Chondrocyte (in vitro differentiated cells): ENCODE data around the gene KPNA3. TPM values are rescaled to one million over a fixed set of nuclear protein-coding genes. Genes with fewer than 3 reads are reported as not detected.
A peak's percentile ranks its signal among the peaks of the same experiment; 100 is the strongest.

ENCODE experiments used
- DNase-seq: peaks from one replicate; pipeline ENCODE4 v3.0.0; 2021; ENCODE audit warnings: mixed read lengths, low spot score
- H3K27ac Mint-ChIP-seq: one replicate; pipeline ENCODE4 v1.8.0; 2021; ENCODE audit warnings: mild to moderate bottlenecking, moderate library complexity, mixed read lengths; ENCODE audit not compliant: unreplicated experiment
- H3K27me3 Mint-ChIP-seq: 2 replicates; pipeline ENCODE4 v1.8.0; 2021; ENCODE audit warnings: low read depth, mixed read lengths
- H3K36me3 Mint-ChIP-seq: 2 replicates; pipeline ENCODE4 v1.8.0; 2021; ENCODE audit warnings: low read depth, mixed read lengths
- H3K4me1 Mint-ChIP-seq: 2 replicates; pipeline ENCODE4 v1.8.0; 2021; ENCODE audit warnings: low read depth, mild to moderate bottlenecking, mixed read lengths
- H3K4me3 Mint-ChIP-seq: one replicate; pipeline ENCODE4 v1.8.0; 2021; ENCODE audit warnings: mild to moderate bottlenecking, moderate library complexity, mixed read lengths; ENCODE audit not compliant: unreplicated experiment
- H3K9me3 Mint-ChIP-seq: 2 replicates; pipeline ENCODE4 v1.8.0; 2021; ENCODE audit warnings: low read depth, mixed read lengths
- long read RNA-seq: library from polyadenylated mRNA; stranded (forward); transcript quantifications from one replicate; pipeline ENCODE4 v2.0.0, GENCODE V29; 2021
- total RNA-seq: library from RNA; stranded (reverse); gene quantifications from 3 replicates; pipeline ENCODE4 v1.2.1, GENCODE V29; 2021
- TF ChIP-seq, protein P1 (sequence below): fragments of 200-600 bp; sonication (generic); IDR thresholded peaks from 2 replicates; pipeline ENCODE4 v1.5.0; 2021; ENCODE audit warnings: antibody characterized with exemption, mild to moderate bottlenecking, moderate library complexity

KPNA3 gene, protein sequence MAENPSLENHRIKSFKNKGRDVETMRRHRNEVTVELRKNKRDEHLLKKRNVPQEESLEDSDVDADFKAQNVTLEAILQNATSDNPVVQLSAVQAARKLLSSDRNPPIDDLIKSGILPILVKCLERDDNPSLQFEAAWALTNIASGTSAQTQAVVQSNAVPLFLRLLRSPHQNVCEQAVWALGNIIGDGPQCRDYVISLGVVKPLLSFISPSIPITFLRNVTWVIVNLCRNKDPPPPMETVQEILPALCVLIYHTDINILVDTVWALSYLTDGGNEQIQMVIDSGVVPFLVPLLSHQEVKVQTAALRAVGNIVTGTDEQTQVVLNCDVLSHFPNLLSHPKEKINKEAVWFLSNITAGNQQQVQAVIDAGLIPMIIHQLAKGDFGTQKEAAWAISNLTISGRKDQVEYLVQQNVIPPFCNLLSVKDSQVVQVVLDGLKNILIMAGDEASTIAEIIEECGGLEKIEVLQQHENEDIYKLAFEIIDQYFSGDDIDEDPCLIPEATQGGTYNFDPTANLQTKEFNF
- 51.2 to 54.6 TPM (median 54.1 TPM) in 3 replicates for total RNA-seq
- long read RNA-seq, full-length matches to known transcripts = 89 of 103 reads
- long read RNA-seq, partial matches to known transcripts = 4 of 103 reads
- long read RNA-seq, other reads (novel, unspliced or antisense) = 10 of 103 reads

DNA sequence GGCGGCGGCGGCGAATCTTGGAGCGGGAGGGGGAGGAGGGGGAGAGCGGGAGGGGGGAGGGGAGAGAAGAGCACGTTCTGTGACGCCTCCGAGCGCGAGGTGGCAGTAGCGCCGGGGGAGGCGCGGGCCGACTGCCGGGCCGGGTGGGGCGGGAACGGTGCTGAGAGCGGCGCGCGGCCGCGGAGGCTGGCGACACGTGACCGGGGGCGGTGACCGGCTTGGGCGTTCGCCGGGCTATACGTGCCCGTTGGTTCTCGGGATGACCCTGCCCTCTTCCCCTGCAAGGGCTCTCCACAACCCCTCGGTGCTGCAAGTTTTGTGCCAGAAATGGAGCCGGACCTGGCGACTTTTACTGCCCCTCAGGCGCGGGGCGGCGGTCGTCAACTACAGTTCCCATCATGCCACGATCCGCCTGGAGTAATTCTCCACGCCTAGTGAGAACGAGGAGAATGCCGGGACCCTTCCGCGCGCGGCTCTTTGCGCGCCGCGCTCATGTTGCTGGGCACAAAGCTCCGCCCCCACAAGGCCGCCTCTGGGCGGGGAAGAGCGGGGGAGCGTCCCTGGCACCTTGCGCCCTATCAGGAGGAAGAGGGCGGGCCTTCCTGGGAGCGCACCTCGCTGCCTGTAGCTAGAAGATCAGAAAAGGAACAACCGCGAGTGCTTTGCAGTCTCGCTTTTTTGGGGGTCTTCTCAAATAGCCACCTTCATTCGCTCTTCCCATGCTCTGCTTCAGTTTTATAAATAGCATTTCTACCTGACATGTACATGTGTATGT is at the start of gene KPNA3:
Gene KPNA3, minus strand, starts transcription at position 133 of the 775 bp plus-strand sequence. CDS start 176 bp downstream, outside the sequence.
- Mint-ChIP-seq H3K27me3 (peaks cover 7% of the 10 kb centered on the region), H3K27ac (peak within 1 kb of the TSS; percentile 99), H3K4me1 (peaks cover 37% of the 10 kb centered on the region), H3K4me3 (peak within 1 kb of the TSS; percentile 93), H3K36me3 (peaks cover 3% of the 10 kb centered on the region), H3K9me3 (no peaks in the 10 kb centered on the region)
- TF ChIP-seq, protein P1, sequence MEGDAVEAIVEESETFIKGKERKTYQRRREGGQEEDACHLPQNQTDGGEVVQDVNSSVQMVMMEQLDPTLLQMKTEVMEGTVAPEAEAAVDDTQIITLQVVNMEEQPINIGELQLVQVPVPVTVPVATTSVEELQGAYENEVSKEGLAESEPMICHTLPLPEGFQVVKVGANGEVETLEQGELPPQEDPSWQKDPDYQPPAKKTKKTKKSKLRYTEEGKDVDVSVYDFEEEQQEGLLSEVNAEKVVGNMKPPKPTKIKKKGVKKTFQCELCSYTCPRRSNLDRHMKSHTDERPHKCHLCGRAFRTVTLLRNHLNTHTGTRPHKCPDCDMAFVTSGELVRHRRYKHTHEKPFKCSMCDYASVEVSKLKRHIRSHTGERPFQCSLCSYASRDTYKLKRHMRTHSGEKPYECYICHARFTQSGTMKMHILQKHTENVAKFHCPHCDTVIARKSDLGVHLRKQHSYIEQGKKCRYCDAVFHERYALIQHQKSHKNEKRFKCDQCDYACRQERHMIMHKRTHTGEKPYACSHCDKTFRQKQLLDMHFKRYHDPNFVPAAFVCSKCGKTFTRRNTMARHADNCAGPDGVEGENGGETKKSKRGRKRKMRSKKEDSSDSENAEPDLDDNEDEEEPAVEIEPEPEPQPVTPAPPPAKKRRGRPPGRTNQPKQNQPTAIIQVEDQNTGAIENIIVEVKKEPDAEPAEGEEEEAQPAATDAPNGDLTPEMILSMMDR = peak; percentile 57
- peak; percentile 97 for DNase-seq

DNA sequence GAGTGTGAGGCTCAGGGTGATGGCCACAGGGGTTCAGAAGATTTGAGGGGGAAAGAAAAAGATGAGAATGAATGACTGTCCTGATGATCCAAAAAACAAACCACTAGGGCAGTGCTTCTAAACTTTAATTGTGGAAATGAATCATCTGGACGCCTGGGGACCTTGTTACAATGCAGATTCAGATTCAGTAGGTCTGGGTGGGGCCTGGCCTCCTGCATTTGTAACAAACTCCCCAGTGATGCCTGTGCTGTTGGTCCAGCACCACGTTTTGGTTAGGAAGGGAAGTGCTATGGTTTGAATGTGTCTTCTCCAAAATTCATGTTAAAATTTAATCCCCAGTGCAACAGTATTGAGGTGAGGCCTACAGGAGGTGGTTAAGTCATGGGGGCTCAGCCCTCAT is 49.5 kb upstream of the KPNA3 start:
- Mint-ChIP-seq H3K27ac (no peak overlapping the region), H3K9me3 (no peaks in the 10 kb centered on the region), H3K4me1 (peaks cover 21% of the 10 kb centered on the region), H3K27me3 (no peaks in the 10 kb centered on the region), H3K4me3 (no peak overlapping the region), H3K36me3 (no peaks in the 10 kb centered on the region)
- no peak for DNase-seq
- TF ChIP-seq, protein P1 = no peak

DNA sequence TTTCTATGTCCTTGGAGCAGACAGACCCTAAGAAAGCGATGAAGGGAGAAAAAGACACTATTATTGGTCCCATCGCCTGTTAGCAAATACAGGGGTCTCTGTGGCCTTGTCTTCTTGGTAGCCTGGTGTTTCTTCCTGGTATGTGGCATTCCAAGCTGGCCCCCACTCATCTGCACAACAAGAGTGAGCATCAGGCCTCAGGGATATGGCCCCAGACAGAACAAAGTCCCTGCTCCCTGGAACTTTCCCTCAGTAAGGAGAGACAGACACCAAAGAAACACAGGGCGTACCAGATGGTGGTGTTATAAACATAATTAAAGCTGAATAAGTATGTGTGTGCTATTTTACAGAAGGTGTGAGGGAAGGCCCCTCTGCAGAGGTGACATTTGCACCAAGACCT is 48.2 kb upstream of the KPNA3 start:
- no peak for DNase-seq
- Mint-ChIP-seq H3K27ac (no peak overlapping the region), H3K27me3 (no peaks in the 10 kb centered on the region), H3K4me3 (no peak overlapping the region), H3K36me3 (no peaks in the 10 kb centered on the region), H3K4me1 (peaks cover 29% of the 10 kb centered on the region), H3K9me3 (no peaks in the 10 kb centered on the region)
- TF ChIP-seq, protein P1 = no peak

DNA sequence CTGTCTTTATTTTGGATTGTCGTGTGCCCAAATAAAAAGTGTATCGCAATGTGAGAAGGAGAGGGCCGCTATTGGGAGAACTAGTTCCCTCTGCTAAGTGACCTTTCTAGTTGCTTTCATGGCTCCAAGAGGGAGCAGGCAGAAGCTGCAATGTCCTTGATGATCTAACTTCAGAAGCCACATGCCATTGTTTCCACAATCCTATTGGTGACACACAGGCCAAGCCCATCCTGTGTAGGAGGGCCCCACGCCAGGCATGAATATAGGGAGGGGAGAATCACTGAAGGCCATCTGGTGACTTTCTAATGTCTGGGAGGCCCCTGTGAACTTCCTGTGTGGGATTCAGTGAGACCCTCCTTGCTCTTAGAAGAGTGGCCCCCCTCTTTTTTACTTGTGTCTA is 47.8 kb upstream of the KPNA3 start:
- H3K36me3 Mint-ChIP-seq = no peaks in the 10 kb centered on the region
- TF ChIP-seq, protein P1 = no peak
- H3K9me3 Mint-ChIP-seq = no peaks in the 10 kb centered on the region
- no peak overlapping the region for H3K4me3 Mint-ChIP-seq
- no peaks in the 10 kb centered on the region for H3K27me3 Mint-ChIP-seq
- DNase-seq = no peak
- H3K27ac Mint-ChIP-seq = no peak overlapping the region
- peaks cover 29% of the 10 kb centered on the region for H3K4me1 Mint-ChIP-seq

DNA sequence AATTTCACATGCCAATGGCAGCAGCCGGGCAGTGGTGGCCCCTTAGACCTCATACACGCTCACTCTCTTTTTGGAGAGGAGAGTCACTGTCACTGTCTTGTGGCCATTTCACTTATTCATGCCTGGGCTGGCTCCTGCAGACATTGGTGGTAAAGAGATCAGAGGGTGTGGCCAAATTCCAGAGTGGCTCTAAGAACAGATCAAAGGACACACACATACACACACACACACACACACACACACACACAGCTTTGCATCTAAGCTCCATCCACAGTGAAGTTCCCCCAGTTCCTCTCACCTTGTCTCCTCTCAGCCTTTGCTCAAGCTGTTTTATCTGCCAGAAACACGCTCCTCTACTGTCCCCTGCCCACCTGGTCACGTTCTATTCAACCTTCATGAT is 46.5 kb upstream of the KPNA3 start:
- Mint-ChIP-seq H3K27ac (no peak overlapping the region), H3K9me3 (no peaks in the 10 kb centered on the region), H3K36me3 (no peaks in the 10 kb centered on the region), H3K4me1 (peaks cover 29% of the 10 kb centered on the region), H3K4me3 (no peak overlapping the region), H3K27me3 (no peaks in the 10 kb centered on the region)
- no peak for DNase-seq
- TF ChIP-seq, protein P1 = no peak
